Esophagus muscularis mucosa (tissue), 4 donors: ENCODE data around the gene COBL.

Source experiments
- CTCF ChIP-seq, 3 experiments: fragments of 200-600 bp in 2 of 3; fragments of 450-650 bp in 1 of 3; sonication (generic) in 2 of 3; IDR thresholded peaks; one replicate each; pipeline ENCODE4 v1.5.1; 2017 to 2019; ENCODE audit warnings: antibody characterized with exemption in 3 of 3, mild to moderate bottlenecking in 2 of 3, moderate library complexity in 1 of 3
- EP300 ChIP-seq: sonication (generic); formaldehyde crosslinking; IDR thresholded peaks from one replicate; pipeline ENCODE4 v1.6.1; 2017; ENCODE audit warnings: antibody characterized with exemption
- POLR2A ChIP-seq: fragments of 450-650 bp; IDR thresholded peaks from one replicate; pipeline ENCODE4 v1.6.1; 2017; ENCODE audit warnings: antibody characterized with exemption, moderate library complexity, mild to moderate bottlenecking, low read depth
- POLR2AphosphoS5 ChIP-seq, 2 donors: sonication (generic); formaldehyde crosslinking; IDR thresholded peaks; one replicate each; pipeline ENCODE4 v1.6.1; 2017; ENCODE audit warnings: antibody characterized with exemption in 2 of 2

DNA sequence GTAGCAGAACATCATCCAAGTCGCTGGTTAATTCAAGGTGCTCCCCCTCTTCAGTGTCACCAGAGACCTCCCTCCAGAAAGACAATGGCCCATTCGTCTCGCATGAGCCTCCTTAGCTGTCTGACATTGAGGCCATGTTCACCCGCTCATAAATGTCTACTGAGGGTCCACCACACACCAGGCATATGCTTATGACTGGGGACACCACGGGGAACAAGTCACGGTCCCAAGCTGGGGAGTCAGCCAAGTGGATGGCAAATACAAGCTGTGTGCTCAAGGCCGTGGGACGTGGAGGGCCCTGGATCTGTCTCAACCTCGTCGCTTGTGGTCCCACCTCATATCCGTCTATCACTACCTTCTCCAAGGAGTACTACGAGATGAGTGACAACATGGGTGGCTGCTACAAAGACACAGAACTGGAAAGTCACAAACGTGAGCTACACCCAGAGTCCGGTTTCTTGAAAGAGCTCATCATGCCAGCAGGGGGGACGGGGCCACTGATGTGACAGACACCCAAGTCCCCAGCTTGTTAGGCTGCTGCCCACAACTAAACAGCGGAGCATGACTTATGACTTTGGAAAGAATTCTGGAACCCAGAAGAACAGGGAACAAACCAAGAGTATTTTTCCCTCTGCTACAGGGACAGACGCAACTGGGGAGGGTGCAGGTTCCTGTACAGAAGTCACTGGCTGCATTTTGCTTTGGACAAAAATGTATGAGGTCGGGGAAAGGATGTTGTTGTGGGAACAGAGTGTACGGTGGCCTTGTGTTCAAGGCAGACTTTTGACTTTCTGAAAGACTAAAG is 189.6 kb downstream of the COBL start:
- TF ChIP-seq CTCF (IDR thresholded peaks at IDR 0.05) (no peak), POLR2A (no peak), EP300 (no peak), POLR2AphosphoS5 (IDR thresholded peaks at IDR 0.05) (no peak)
